Glutamatergic neuron (in vitro differentiated cells): ENCODE results near the gene ARHGAP8. TPM values are rescaled to one million over a fixed set of nuclear protein-coding genes. Genes with fewer than 3 reads are reported as not detected.

Source experiments
- DNase-seq: peaks from one replicate; pipeline ENCODE4 v3.0.0; 2022
- H3K27ac Mint-ChIP-seq: one replicate; pipeline ENCODE4 v1.8.0; 2020; ENCODE audit warnings: mild to moderate bottlenecking, mixed read lengths, inconsistent platforms; ENCODE audit not compliant: unreplicated experiment
- H3K27me3 Mint-ChIP-seq: one replicate; pipeline ENCODE4 v1.8.0; 2020; ENCODE audit warnings: mild to moderate bottlenecking, moderate library complexity, mixed read lengths, inconsistent platforms; ENCODE audit not compliant: unreplicated experiment
- H3K36me3 Mint-ChIP-seq: one replicate; pipeline ENCODE4 v1.8.0; 2020; ENCODE audit warnings: mild to moderate bottlenecking, mixed read lengths, inconsistent platforms; ENCODE audit not compliant: unreplicated experiment
- H3K4me1 Mint-ChIP-seq: one replicate; pipeline ENCODE4 v1.8.0; 2020; ENCODE audit warnings: mild to moderate bottlenecking, low read depth, mixed read lengths, inconsistent platforms; ENCODE audit not compliant: unreplicated experiment
- H3K4me3 Mint-ChIP-seq: one replicate; pipeline ENCODE4 v1.8.0; 2020; ENCODE audit warnings: mild to moderate bottlenecking, mixed read lengths, inconsistent platforms; ENCODE audit not compliant: unreplicated experiment
- H3K9me3 Mint-ChIP-seq: one replicate; pipeline ENCODE4 v1.8.0; 2020; ENCODE audit warnings: mild to moderate bottlenecking, moderate library complexity, mixed read lengths, inconsistent platforms; ENCODE audit not compliant: unreplicated experiment
- CTCF ChIP-seq: fragments of 200-600 bp; sonication (generic); IDR thresholded peaks from one replicate; pipeline ENCODE4 v1.5.0; 2021; ENCODE audit not compliant: partially characterized antibody, unreplicated experiment
- total RNA-seq: library from RNA; stranded (reverse); fragmentation: NEBNext Ultra II Directional; extraction: Animal tissue kit (Norgen Biotek cat#: 25700); gene quantifications from one replicate; pipeline ENCODE4 v1.2.1, GENCODE V29; 2021; ENCODE audit not compliant: unreplicated experiment

ARHGAP8 gene
- total RNA-seq, 1 donor from 2014 or later, result 0.59 TPM

- no peak for DNase-seq
These were observed 110.8 kb downstream of the ARHGAP8 start for GRCh38 chr22:44862981-44863860.

GRCh38 chr22:44865193-44866057 lies 113.0 kb downstream of the ARHGAP8 start:
- peaks cover 5% of the 10 kb centered on the region for H3K36me3 Mint-ChIP-seq
- no peak for DNase-seq
- H3K9me3 Mint-ChIP-seq, result peaks cover 3% of the 10 kb centered on the region
- no peak overlapping the region for H3K4me3 Mint-ChIP-seq
- H3K4me1 Mint-ChIP-seq, result peaks cover under 1% of the 10 kb centered on the region
- no peak for TF ChIP-seq CTCF
- H3K27ac Mint-ChIP-seq, result no peak overlapping the region
- H3K27me3 Mint-ChIP-seq, result peaks cover 11% of the 10 kb centered on the region

More at GRCh38 chr22:44862981-44863860, 110.8 kb downstream of the ARHGAP8 start:
- no peak for TF ChIP-seq CTCF
- Mint-ChIP-seq H3K4me3 (no peak overlapping the region), H3K4me1 (peaks cover 2% of the 10 kb centered on the region), H3K9me3 (peaks cover 3% of the 10 kb centered on the region), H3K27me3 (peaks cover 11% of the 10 kb centered on the region), H3K27ac (no peak overlapping the region), H3K36me3 (peaks cover 5% of the 10 kb centered on the region)

GRCh38 chr22:44869196-44869595 lies 116.8 kb downstream of the ARHGAP8 start:
- no peak for TF ChIP-seq CTCF
- H3K27ac Mint-ChIP-seq, result no peak overlapping the region
- DNase-seq, result no peak
- peaks cover 2% of the 10 kb centered on the region for H3K4me1 Mint-ChIP-seq
- peaks cover 12% of the 10 kb centered on the region for H3K36me3 Mint-ChIP-seq
- peaks cover 5% of the 10 kb centered on the region for H3K27me3 Mint-ChIP-seq
- no peaks in the 10 kb centered on the region for H3K9me3 Mint-ChIP-seq
- no peak overlapping the region for H3K4me3 Mint-ChIP-seq

- no peak overlapping the region for H3K27ac Mint-ChIP-seq
- peaks cover 8% of the 10 kb centered on the region for H3K36me3 Mint-ChIP-seq
These were observed 117.6 kb downstream of the ARHGAP8 start for GRCh38 chr22:44870021-44870420.

More at GRCh38 chr22:44870021-44870420, 117.6 kb downstream of the ARHGAP8 start:
- no peak for DNase-seq
- TF ChIP-seq CTCF, result no peak
- Mint-ChIP-seq H3K9me3 (no peaks in the 10 kb centered on the region), H3K27me3 (peaks cover 5% of the 10 kb centered on the region), H3K4me3 (no peak overlapping the region), H3K4me1 (peaks cover 2% of the 10 kb centered on the region)
